Measurements from ENCODE around the gene PHLDB2. TPM values are rescaled to one million over a fixed set of nuclear protein-coding genes. Genes with fewer than 3 reads are reported as not detected.
"Not testable (repeated sequence)": the region's sequence is repeated elsewhere in the genome, so short reads cannot be mapped to it uniquely, and the experiment has no call there.

PHLDB2 gene
- total RNA-seq, 2 experiments from 2014 or later, result 0.61 to 2.1 TPM

- no TSS peak for BruUV-seq (replicated peaks)
- Histone ChIP-seq H4K20me1 (ENCODE audit: insufficient read depth, low read length) (no peaks in the 10 kb centered on the region), H3K79me2 (ENCODE audit: insufficient read depth, low read depth, low read length) (no peaks in the 10 kb centered on the region), H3K9me2 (ENCODE audit: insufficient read depth, low read length) (no peaks in the 10 kb centered on the region), H3K4me2 (ENCODE audit: low read length) (no peak overlapping the region), H3K4me3 (ENCODE audit: low read depth, low read length, poor library complexity, severe bottlenecking) (no peak overlapping the region), H2AFZ (ENCODE audit: low read length) (no peak overlapping the region), H3K4me1 (ENCODE audit: insufficient read depth, low read length, poor library complexity, severe bottlenecking) (no peaks in the 10 kb centered on the region), H3K36me3 (ENCODE audit: insufficient read depth, low read length) (no peaks in the 10 kb centered on the region), H3K27ac (ENCODE audit: low read depth, low read length, poor library complexity, severe bottlenecking) (no peak overlapping the region), H3K9me3 (ENCODE audit: low read length) (no peaks in the 10 kb centered on the region)
- CTCF ChIA-PET (ENCODE audit: unreplicated experiment), result no interaction called here
- POLR2A ChIA-PET, result no interaction called here
- DNase-seq (ENCODE audit: low spot score), result no peak
- TF ChIP-seq EZH2phosphoT487 (IDR thresholded peaks at IDR 0.05; ENCODE audit: borderline replicate concordance, low read depth, low read length) (no peak), CTCF (conservative IDR thresholded peaks at IDR 0.05; ENCODE audit: low read length) (no peak)
- intact Hi-C loops (cut with micrococcal nuclease; ENCODE audit: unreplicated experiment), result no loop called here
These were observed 45.1 kb upstream of the PHLDB2 start for GRCh38 chr3:111813979-111814378.

- intact Hi-C loops (cut with micrococcal nuclease; ENCODE audit: unreplicated experiment); CTCF ChIA-PET (ENCODE audit: unreplicated experiment); H3K4me2 ChIP-seq (ENCODE audit: low read length); H3K9me2 ChIP-seq (ENCODE audit: insufficient read depth, low read length); BruUV-seq (replicated peaks); H3K27ac ChIP-seq (ENCODE audit: low read depth, low read length, poor library complexity, severe bottlenecking); H4K20me1 ChIP-seq (ENCODE audit: insufficient read depth, low read length); DNase-seq (ENCODE audit: low spot score); H3K36me3 ChIP-seq (ENCODE audit: insufficient read depth, low read length); H2AFZ ChIP-seq (ENCODE audit: low read length); H3K4me3 ChIP-seq (ENCODE audit: low read depth, low read length, poor library complexity, severe bottlenecking); H3K79me2 ChIP-seq (ENCODE audit: insufficient read depth, low read depth, low read length); H3K9me3 ChIP-seq (ENCODE audit: low read length); H3K4me1 ChIP-seq (ENCODE audit: insufficient read depth, low read length, poor library complexity, severe bottlenecking): not testable (repeated sequence)
- POLR2A ChIA-PET, result interaction anchor here (1.5 kb wide), 1 partner anchor 11 kb away, joined by 4 read pairs; no protein-coding TSS in a partner anchor
These were observed 42.3 kb upstream of the PHLDB2 start for GRCh38 chr3:111816771-111817170.

GRCh38 chr3:111819927-111820326 lies 39.1 kb upstream of the PHLDB2 start:
- no peaks in the 10 kb centered on the region for H3K9me3 ChIP-seq (ENCODE audit: low read length)
- no peaks in the 10 kb centered on the region for H3K9me2 ChIP-seq (ENCODE audit: insufficient read depth, low read length)
- no peak overlapping the region for H2AFZ ChIP-seq (ENCODE audit: low read length)
- no peak for DNase-seq (ENCODE audit: low spot score)
- CTCF ChIA-PET (ENCODE audit: unreplicated experiment), result interaction anchor here (0.6 kb wide), 1 partner anchor 92 kb away, joined by 3 read pairs; no protein-coding TSS in a partner anchor
- no peaks in the 10 kb centered on the region for H3K4me1 ChIP-seq (ENCODE audit: insufficient read depth, low read length, poor library complexity, severe bottlenecking)
- H3K36me3 ChIP-seq (ENCODE audit: insufficient read depth, low read length), result no peaks in the 10 kb centered on the region
- intact Hi-C loops (cut with micrococcal nuclease; ENCODE audit: unreplicated experiment), result no loop called here
- POLR2A ChIA-PET, result no interaction called here
- H3K4me3 ChIP-seq (ENCODE audit: low read depth, low read length, poor library complexity, severe bottlenecking), result no peak overlapping the region
- H4K20me1 ChIP-seq (ENCODE audit: insufficient read depth, low read length), result no peaks in the 10 kb centered on the region
- no peaks in the 10 kb centered on the region for H3K79me2 ChIP-seq (ENCODE audit: insufficient read depth, low read depth, low read length)
- H3K27ac ChIP-seq (ENCODE audit: low read depth, low read length, poor library complexity, severe bottlenecking), result no peak overlapping the region
- H3K4me2 ChIP-seq (ENCODE audit: low read length), result no peak overlapping the region
- BruUV-seq (replicated peaks), result no TSS peak
- TF ChIP-seq EZH2phosphoT487 (IDR thresholded peaks at IDR 0.05; ENCODE audit: borderline replicate concordance, low read depth, low read length) (no peak), CTCF (conservative IDR thresholded peaks at IDR 0.05; ENCODE audit: low read length) (no peak)

Measured in OCI-LY7 (cell line).